ENCODE results near the gene ARHGEF17.

Gene ARHGEF17

GRCh38 chr11:73293356-73293936 is 14.6 kb upstream of the ARHGEF17 start:
- no peak overlapping the region for H3K4me3 ChIP-seq (replicated peaks; ENCODE audit: low read depth, low read length)
- DNase-seq (ENCODE audit: low read depth), result no peak
- TF ChIP-seq, protein P1, sequence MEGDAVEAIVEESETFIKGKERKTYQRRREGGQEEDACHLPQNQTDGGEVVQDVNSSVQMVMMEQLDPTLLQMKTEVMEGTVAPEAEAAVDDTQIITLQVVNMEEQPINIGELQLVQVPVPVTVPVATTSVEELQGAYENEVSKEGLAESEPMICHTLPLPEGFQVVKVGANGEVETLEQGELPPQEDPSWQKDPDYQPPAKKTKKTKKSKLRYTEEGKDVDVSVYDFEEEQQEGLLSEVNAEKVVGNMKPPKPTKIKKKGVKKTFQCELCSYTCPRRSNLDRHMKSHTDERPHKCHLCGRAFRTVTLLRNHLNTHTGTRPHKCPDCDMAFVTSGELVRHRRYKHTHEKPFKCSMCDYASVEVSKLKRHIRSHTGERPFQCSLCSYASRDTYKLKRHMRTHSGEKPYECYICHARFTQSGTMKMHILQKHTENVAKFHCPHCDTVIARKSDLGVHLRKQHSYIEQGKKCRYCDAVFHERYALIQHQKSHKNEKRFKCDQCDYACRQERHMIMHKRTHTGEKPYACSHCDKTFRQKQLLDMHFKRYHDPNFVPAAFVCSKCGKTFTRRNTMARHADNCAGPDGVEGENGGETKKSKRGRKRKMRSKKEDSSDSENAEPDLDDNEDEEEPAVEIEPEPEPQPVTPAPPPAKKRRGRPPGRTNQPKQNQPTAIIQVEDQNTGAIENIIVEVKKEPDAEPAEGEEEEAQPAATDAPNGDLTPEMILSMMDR (IDR thresholded peaks at IDR 0.05; ENCODE audit: low read length, missing control alignments), result no peak

- no peak for DNase-seq (ENCODE audit: low read depth)
- TF ChIP-seq, protein P1 (IDR thresholded peaks at IDR 0.05; ENCODE audit: low read length, missing control alignments), result no peak
- no peak overlapping the region for H3K4me3 ChIP-seq (replicated peaks; ENCODE audit: low read depth, low read length)
Observed at GRCh38 chr11:73294604-73295003, 13.5 kb upstream of the ARHGEF17 start.

GRCh38 chr11:73295241-73295995 is 12.7 kb upstream of the ARHGEF17 start:
- H3K4me3 ChIP-seq (replicated peaks; ENCODE audit: low read depth, low read length), result no peak overlapping the region
- peak; percentile 81 for DNase-seq (ENCODE audit: low read depth)
- TF ChIP-seq, protein P1 (IDR thresholded peaks at IDR 0.05; ENCODE audit: low read length, missing control alignments), result peak; percentile 100

DNA sequence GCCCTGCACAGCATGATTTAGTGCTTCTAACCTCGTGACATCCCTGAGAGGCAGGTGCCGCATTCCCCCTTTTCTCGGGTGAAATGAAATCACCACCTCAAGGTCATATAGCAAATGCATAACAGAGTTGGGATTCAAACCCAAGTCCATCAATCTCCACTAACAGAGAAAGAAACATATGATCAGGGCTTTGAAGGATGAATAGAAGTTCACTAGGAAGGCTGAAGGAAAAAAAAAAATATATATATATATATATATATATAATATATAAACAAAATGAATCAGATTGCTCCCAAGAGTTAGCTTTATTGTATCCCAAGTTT is 12.1 kb upstream of the ARHGEF17 start:
- TF ChIP-seq, protein P1 (IDR thresholded peaks at IDR 0.05; ENCODE audit: low read length, missing control alignments), result no peak
- DNase-seq (ENCODE audit: low read depth), result no peak
- H3K4me3 ChIP-seq (replicated peaks; ENCODE audit: low read depth, low read length), result no peak overlapping the region

DNA sequence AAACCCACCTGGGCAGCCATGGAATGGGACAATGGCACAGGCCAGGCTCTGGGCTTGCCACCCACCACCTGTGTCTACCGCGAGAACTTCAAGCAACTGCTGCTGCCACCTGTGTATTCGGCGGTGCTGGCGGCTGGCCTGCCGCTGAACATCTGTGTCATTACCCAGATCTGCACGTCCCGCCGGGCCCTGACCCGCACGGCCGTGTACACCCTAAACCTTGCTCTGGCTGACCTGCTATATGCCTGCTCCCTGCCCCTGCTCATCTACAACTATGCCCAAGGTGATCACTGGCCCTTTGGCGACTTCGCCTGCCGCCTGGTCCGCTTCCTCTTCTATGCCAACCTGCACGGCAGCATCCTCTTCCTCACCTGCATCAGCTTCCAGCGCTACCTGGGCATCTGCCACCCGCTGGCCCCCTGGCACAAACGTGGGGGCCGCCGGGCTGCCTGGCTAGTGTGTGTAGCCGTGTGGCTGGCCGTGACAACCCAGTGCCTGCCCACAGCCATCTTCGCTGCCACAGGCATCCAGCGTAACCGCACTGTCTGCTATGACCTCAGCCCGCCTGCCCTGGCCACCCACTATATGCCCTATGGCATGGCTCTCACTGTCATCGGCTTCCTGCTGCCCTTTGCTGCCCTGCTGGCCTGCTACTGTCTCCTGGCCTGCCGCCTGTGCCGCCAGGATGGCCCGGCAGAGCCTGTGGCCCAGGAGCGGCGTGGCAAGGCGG is 11.4 kb upstream of the ARHGEF17 start:
- TF ChIP-seq, protein P1 (IDR thresholded peaks at IDR 0.05; ENCODE audit: low read length, missing control alignments), result no peak
- DNase-seq (ENCODE audit: low read depth), result no peak
- no peak overlapping the region for H3K4me3 ChIP-seq (replicated peaks; ENCODE audit: low read depth, low read length)

DNA sequence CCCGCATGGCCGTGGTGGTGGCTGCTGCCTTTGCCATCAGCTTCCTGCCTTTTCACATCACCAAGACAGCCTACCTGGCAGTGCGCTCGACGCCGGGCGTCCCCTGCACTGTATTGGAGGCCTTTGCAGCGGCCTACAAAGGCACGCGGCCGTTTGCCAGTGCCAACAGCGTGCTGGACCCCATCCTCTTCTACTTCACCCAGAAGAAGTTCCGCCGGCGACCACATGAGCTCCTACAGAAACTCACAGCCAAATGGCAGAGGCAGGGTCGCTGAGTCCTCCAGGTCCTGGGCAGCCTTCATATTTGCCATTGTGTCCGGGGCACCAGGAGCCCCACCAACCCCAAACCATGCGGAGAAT is 10.9 kb upstream of the ARHGEF17 start:
- no peak for DNase-seq (ENCODE audit: low read depth)
- H3K4me3 ChIP-seq (replicated peaks; ENCODE audit: low read depth, low read length), result no peak overlapping the region
- TF ChIP-seq, protein P1 (IDR thresholded peaks at IDR 0.05; ENCODE audit: low read length, missing control alignments), result no peak
